GM12874 (cell line): ENCODE measurements around the gene ANKS1A.

ENCODE experiments used
- CTCF ChIP-seq: IDR thresholded peaks from 2 replicates; pipeline ENCODE4 v1.5.1; 2011; ENCODE audit warnings: low read depth, mild to moderate bottlenecking, control low read depth, low read length, moderate library complexity; ENCODE audit not compliant: insufficient read depth

Gene ANKS1A

GRCh38 chr6:34916348-34916967, 27.4 kb downstream of the ANKS1A start:
- no peak for TF ChIP-seq CTCF

- TF ChIP-seq CTCF, result no peak
Observed at GRCh38 chr6:34917626-34918285, 28.7 kb downstream of the ANKS1A start.

- TF ChIP-seq CTCF, result no peak
Observed at GRCh38 chr6:34919651-34920050, 30.6 kb downstream of the ANKS1A start.

GRCh38 chr6:34920097-34920496, 31.0 kb downstream of the ANKS1A start:
- TF ChIP-seq CTCF, result no peak

- no peak for TF ChIP-seq CTCF
Observed at GRCh38 chr6:34922177-34922663, 33.2 kb downstream of the ANKS1A start.

- TF ChIP-seq CTCF, result no peak
Observed at GRCh38 chr6:34924831-34925625, 36.0 kb downstream of the ANKS1A start.

- no peak for TF ChIP-seq CTCF
Observed at GRCh38 chr6:34926655-34927054, 37.6 kb downstream of the ANKS1A start.
